OCI-LY7 (cell line): ENCODE measurements around the gene RNGTT. TPM values are rescaled to one million over a fixed set of nuclear protein-coding genes. Genes with fewer than 3 reads are reported as not detected.
"Not testable (repeated sequence)": the region's sequence is repeated elsewhere in the genome, so short reads cannot be mapped to it uniquely, and the experiment has no call there.

Source experiments
- BruUV-seq: library from RNA; stranded (reverse); fragments of 400-500 nt; replicated peaks from 2 replicates; lab custom pipeline; 2021; lab: Mats Ljungman, UMichigan
- CTCF ChIA-PET: fragments of 300-600 bp; sonication (Branson Sonifier 250); formaldehyde crosslinking; loops from one replicate; lab custom pipeline; 2022; ENCODE audit warnings: antibody characterized with exemption; ENCODE audit not compliant: unreplicated experiment; lab: Charles Lee
- POLR2A ChIA-PET: fragments of 300-600 bp; sonication (Branson Sonifier 250); formaldehyde crosslinking; loops from one replicate; lab custom pipeline; 2022; ENCODE audit warnings: antibody characterized with exemption; lab: Charles Lee
- DNase-seq: peaks from one replicate; pipeline ENCODE4 v3.0.0-alpha.2; 2015; ENCODE audit warnings: low spot score
- H2AFZ ChIP-seq: fragments of 200-600 bp; sonication (generic), shearing (Covaris generic); 2 replicates; pipeline ENCODE4 v1.6.1; 2014; ENCODE audit warnings: mild to moderate bottlenecking, antibody characterized with exemption, low read length, moderate library complexity
- H3K27ac ChIP-seq: fragments of 200-600 bp; sonication (generic); 2 replicates; pipeline ENCODE4 v1.5.1; 2014; ENCODE audit warnings: mixed run types, low read depth, mild to moderate bottlenecking, moderate library complexity, low read length, inconsistent platforms; ENCODE audit not compliant: poor library complexity, severe bottlenecking
- H3K36me3 ChIP-seq: fragments of 200-600 bp; sonication (generic); 2 replicates; pipeline ENCODE4 v1.6.1; 2014; ENCODE audit warnings: mild to moderate bottlenecking, antibody characterized with exemption, low read length, moderate library complexity, mixed read lengths; ENCODE audit not compliant: insufficient read depth
- H3K4me1 ChIP-seq: fragments of 200-600 bp; sonication (generic); 2 replicates; pipeline ENCODE4 v1.5.1; 2014; ENCODE audit warnings: mild to moderate bottlenecking, low read length; ENCODE audit not compliant: insufficient read depth, poor library complexity, severe bottlenecking
- H3K4me2 ChIP-seq: fragments of 200-600 bp; sonication (generic); 2 replicates; pipeline ENCODE4 v1.6.1; 2014; ENCODE audit warnings: mild to moderate bottlenecking, low read length
- H3K4me3 ChIP-seq: fragments of 200-600 bp; sonication (generic); 2 replicates; pipeline ENCODE4 v1.5.1; 2014; ENCODE audit warnings: mild to moderate bottlenecking, low read depth, low read length; ENCODE audit not compliant: poor library complexity, severe bottlenecking
- H3K79me2 ChIP-seq: fragments of 200-600 bp; sonication (generic); 2 replicates; pipeline ENCODE4 v1.6.1; 2016; ENCODE audit warnings: low read depth, mild to moderate bottlenecking, low read length, moderate library complexity, mixed read lengths; ENCODE audit not compliant: insufficient read depth
- H3K9me2 ChIP-seq: fragments of 200-600 bp; sonication (generic); 2 replicates; pipeline ENCODE4 v1.6.1; 2016; ENCODE audit warnings: mild to moderate bottlenecking, low read length, mixed read lengths; ENCODE audit not compliant: insufficient read depth
- H3K9me3 ChIP-seq: fragments of 200-600 bp; sonication (generic); 2 replicates; pipeline ENCODE4 v1.6.1; 2014; ENCODE audit warnings: mild to moderate bottlenecking, mixed run types, low read length, mixed read lengths
- H4K20me1 ChIP-seq: fragments of 200-600 bp; sonication (generic); 2 replicates; pipeline ENCODE4 v1.6.1; 2014; ENCODE audit warnings: mild to moderate bottlenecking, antibody characterized with exemption, low read length, moderate library complexity, mixed read lengths; ENCODE audit not compliant: insufficient read depth
- EZH2phosphoT487 ChIP-seq: fragments of 200-600 bp; sonication (generic); IDR thresholded peaks from 2 replicates; pipeline ENCODE4 v1.6.1; 2018; ENCODE audit warnings: low read depth, borderline replicate concordance, mild to moderate bottlenecking, mixed run types, antibody characterized with exemption, low read length, moderate library complexity, mixed read lengths
- intact Hi-C: fragments of 100-400 bp; cut with micrococcal nuclease; formaldehyde crosslinking; loops from one replicate; pipeline ENCODE4 v1.10.0; 2022; ENCODE audit not compliant: unreplicated experiment
- total RNA-seq, 2 experiments: library from RNA; depleted of rRNA in 1 of 2; stranded (reverse); fragments of >200 nt in 1 of 2; shearing (Covaris generic) in 1 of 2; gene quantifications; 2 replicates each; pipeline ENCODE4 v1.2.3, GENCODE V29; 2014 to 2022
- TF ChIP-seq, protein P1 (sequence below): fragments of 200-600 bp; sonication (generic); conservative IDR thresholded peaks from 2 replicates; pipeline ENCODE4 v1.5.1; 2014; ENCODE audit warnings: mild to moderate bottlenecking, antibody characterized with exemption, low read length, moderate library complexity, mixed read lengths

RNGTT gene
- total RNA-seq, 2 experiments from 2014 or later, result 38.2 to 41.7 TPM

DNA sequence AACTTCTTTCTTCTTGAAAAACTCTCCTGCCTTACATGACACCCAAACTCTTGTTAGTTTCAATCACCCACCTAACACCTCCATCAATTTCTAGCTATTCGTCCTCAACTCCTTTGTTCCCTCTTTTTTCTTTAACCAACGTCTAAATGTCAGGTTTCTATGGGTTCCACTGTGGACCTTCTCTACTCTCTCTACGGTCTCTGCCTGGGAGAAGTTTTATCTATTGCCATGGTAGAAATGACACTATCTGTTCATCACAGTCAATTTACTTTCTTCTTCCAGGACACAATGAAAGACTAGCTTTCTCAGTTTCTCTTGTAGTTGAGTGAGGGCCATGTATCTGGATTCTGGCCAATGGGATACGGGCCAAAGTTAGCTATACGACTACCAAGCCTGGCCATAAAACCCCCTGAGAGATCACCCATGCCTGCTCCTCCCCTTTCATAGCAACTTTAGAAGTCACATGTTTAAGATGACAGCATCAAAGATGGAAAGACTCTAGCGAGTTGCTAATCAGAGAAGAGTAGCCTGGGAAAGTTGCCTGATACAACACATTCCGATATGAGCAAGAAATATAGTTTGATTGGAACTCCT, 17.9 kb downstream of the RNGTT start:
- intact Hi-C loops, result no loop called here

DNA sequence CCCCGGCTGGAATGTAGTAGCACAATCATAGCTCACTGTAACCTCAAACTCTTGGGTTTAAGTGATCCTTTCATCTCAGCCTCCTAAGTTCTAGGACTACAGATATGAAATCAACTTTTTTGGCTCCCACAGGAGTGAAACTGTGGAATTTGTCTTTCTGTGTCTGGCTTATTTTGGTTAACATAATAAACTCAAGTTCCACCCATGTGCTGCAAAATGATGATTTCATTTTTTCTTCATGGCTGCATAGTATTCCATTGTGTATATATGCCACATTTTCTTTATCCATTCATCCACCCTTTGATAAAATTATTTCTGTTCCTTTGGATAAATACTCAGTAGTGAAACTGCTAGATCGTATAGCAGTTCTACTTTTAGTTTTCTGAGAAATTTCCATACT, 29.9 kb downstream of the RNGTT start:
- BruUV-seq, result no TSS peak
- Histone ChIP-seq H3K36me3 (peaks cover 89% of the 10 kb centered on the region), H3K4me2 (no peak overlapping the region), H3K27ac (no peak overlapping the region), H3K9me2 (no peaks in the 10 kb centered on the region), H3K79me2 (no peaks in the 10 kb centered on the region), H2AFZ (no peak overlapping the region), H3K4me3 (no peak overlapping the region), H4K20me1 (no peaks in the 10 kb centered on the region), H3K9me3 (peaks cover 10% of the 10 kb centered on the region; the same call in 1 of the 2 replicates), H3K4me1 (no peaks in the 10 kb centered on the region)
- ChIA-PET POLR2A (no interaction called here), CTCF (interaction anchor here (0.6 kb wide), 1 partner anchor 467 kb away, joined by 3 read pairs; no protein-coding TSS in a partner anchor)
- TF ChIP-seq EZH2phosphoT487, result no peak
- TF ChIP-seq, protein P1, sequence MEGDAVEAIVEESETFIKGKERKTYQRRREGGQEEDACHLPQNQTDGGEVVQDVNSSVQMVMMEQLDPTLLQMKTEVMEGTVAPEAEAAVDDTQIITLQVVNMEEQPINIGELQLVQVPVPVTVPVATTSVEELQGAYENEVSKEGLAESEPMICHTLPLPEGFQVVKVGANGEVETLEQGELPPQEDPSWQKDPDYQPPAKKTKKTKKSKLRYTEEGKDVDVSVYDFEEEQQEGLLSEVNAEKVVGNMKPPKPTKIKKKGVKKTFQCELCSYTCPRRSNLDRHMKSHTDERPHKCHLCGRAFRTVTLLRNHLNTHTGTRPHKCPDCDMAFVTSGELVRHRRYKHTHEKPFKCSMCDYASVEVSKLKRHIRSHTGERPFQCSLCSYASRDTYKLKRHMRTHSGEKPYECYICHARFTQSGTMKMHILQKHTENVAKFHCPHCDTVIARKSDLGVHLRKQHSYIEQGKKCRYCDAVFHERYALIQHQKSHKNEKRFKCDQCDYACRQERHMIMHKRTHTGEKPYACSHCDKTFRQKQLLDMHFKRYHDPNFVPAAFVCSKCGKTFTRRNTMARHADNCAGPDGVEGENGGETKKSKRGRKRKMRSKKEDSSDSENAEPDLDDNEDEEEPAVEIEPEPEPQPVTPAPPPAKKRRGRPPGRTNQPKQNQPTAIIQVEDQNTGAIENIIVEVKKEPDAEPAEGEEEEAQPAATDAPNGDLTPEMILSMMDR, result no peak
- intact Hi-C loops, result no loop called here
- no peak for DNase-seq

More for the DNA sequence above, 17.9 kb downstream of the RNGTT start:
- H2AFZ ChIP-seq, result no peak overlapping the region
- TF ChIP-seq, protein P1, result no peak
- TF ChIP-seq EZH2phosphoT487, result no peak
- H3K4me2 ChIP-seq, result no peak overlapping the region
- DNase-seq, result no peak
- BruUV-seq, result no TSS peak
- no peaks in the 10 kb centered on the region for H3K9me2 ChIP-seq
- POLR2A ChIA-PET, result interaction anchor here (0.6 to 1.4 kb wide), 2 partner anchors 16 to 202 kb away, joined by 3 to 5 read pairs; no protein-coding TSS in a partner anchor
- H3K4me1 ChIP-seq, result no peaks in the 10 kb centered on the region
- peaks cover 11% of the 10 kb centered on the region; the same call in 1 of the 2 replicates for H3K9me3 ChIP-seq
- no peaks in the 10 kb centered on the region for H4K20me1 ChIP-seq
- H3K79me2 ChIP-seq, result peaks cover 52% of the 10 kb centered on the region
- H3K27ac ChIP-seq, result no peak overlapping the region
- H3K4me3 ChIP-seq, result no peak overlapping the region
- CTCF ChIA-PET, result no interaction called here
- peaks cover 43% of the 10 kb centered on the region for H3K36me3 ChIP-seq

DNA sequence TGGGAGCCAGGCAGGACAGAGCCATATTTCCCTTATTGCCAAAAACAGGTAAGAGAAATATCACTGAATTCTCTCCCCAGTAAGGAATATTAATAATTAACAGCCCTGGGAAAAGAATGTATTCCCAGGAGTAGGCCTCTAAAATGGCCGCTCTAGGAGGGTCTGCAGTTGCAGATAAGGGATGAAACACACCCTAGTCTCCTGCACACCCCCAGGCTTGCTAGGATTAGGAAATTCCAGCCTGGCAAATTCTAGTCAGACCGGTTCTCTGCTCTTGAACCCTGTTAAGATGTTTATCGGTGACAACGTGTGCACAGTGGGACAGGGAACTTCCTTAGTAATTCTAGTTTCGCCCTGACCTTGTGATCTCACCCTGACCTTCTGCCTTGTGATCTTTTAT, 31.4 kb downstream of the RNGTT start:
- H3K4me3 ChIP-seq, H3K4me1 ChIP-seq, H3K27ac ChIP-seq, intact Hi-C loops, BruUV-seq, H3K9me2 ChIP-seq, CTCF ChIA-PET, H3K4me2 ChIP-seq, H4K20me1 ChIP-seq, POLR2A ChIA-PET, H2AFZ ChIP-seq, DNase-seq, H3K79me2 ChIP-seq: not testable (repeated sequence)
- Histone ChIP-seq H3K36me3 (peaks cover 86% of the 10 kb centered on the region), H3K9me3 (peaks cover 10% of the 10 kb centered on the region; the same call in 1 of the 2 replicates)
